ENCODE results near the gene SRM. TPM values are rescaled to one million over a fixed set of nuclear protein-coding genes. Genes with fewer than 3 reads are reported as not detected.
"Not testable (repeated sequence)": the region's sequence is repeated elsewhere in the genome, so short reads cannot be mapped to it uniquely, and the experiment has no call there.

SRM gene
- total RNA-seq, 1 donor from 2014 or later, result 117 TPM

- no peak for DNase-seq (ENCODE audit: extremely low spot score, unreplicated experiment)
- no peak overlapping the region for H3K27ac Mint-ChIP-seq (ENCODE audit: unreplicated experiment)
- H3K36me3 Mint-ChIP-seq (ENCODE audit: unreplicated experiment), result no peaks in the 10 kb centered on the region
- TF ChIP-seq CTCF (IDR thresholded peaks at IDR 0.05), result no peak
- no peaks in the 10 kb centered on the region for H3K9me3 Mint-ChIP-seq (ENCODE audit: unreplicated experiment)
- H3K4me1 Mint-ChIP-seq (ENCODE audit: unreplicated experiment), result no peaks in the 10 kb centered on the region
- H3K4me3 Mint-ChIP-seq (ENCODE audit: unreplicated experiment), result no peak overlapping the region
- no peaks in the 10 kb centered on the region for H3K27me3 Mint-ChIP-seq (ENCODE audit: unreplicated experiment)
These were observed 20.3 kb downstream of the SRM start for GRCh38 chr1:11039351-11040104.

- peak; percentile 93 for DNase-seq (ENCODE audit: extremely low spot score, unreplicated experiment)
- H3K4me1 Mint-ChIP-seq (ENCODE audit: unreplicated experiment), result no peaks in the 10 kb centered on the region
- H3K9me3 Mint-ChIP-seq (ENCODE audit: unreplicated experiment), result no peaks in the 10 kb centered on the region
- H3K4me3 Mint-ChIP-seq (ENCODE audit: unreplicated experiment), result no peak overlapping the region
- H3K36me3 Mint-ChIP-seq (ENCODE audit: unreplicated experiment), result no peaks in the 10 kb centered on the region
- H3K27ac Mint-ChIP-seq (ENCODE audit: unreplicated experiment), result no peak overlapping the region
- peak; percentile 97 for TF ChIP-seq CTCF (IDR thresholded peaks at IDR 0.05)
- H3K27me3 Mint-ChIP-seq (ENCODE audit: unreplicated experiment), result no peaks in the 10 kb centered on the region
These were observed 22.1 kb downstream of the SRM start for GRCh38 chr1:11037740-11038182.

GRCh38 chr1:11037019-11037739 is 22.6 kb downstream of the SRM start:
- H3K27ac Mint-ChIP-seq (ENCODE audit: unreplicated experiment); H3K27me3 Mint-ChIP-seq (ENCODE audit: unreplicated experiment); H3K36me3 Mint-ChIP-seq (ENCODE audit: unreplicated experiment); DNase-seq (ENCODE audit: extremely low spot score, unreplicated experiment); H3K4me3 Mint-ChIP-seq (ENCODE audit: unreplicated experiment); H3K9me3 Mint-ChIP-seq (ENCODE audit: unreplicated experiment); H3K4me1 Mint-ChIP-seq (ENCODE audit: unreplicated experiment): not testable (repeated sequence)

- Mint-ChIP-seq H3K27me3 (ENCODE audit: unreplicated experiment) (no peaks in the 10 kb centered on the region), H3K4me3 (ENCODE audit: unreplicated experiment) (no peak overlapping the region), H3K36me3 (ENCODE audit: unreplicated experiment) (peaks cover 8% of the 10 kb centered on the region), H3K9me3 (ENCODE audit: unreplicated experiment) (no peaks in the 10 kb centered on the region), H3K27ac (ENCODE audit: unreplicated experiment) (no peak overlapping the region), H3K4me1 (ENCODE audit: unreplicated experiment) (no peaks in the 10 kb centered on the region)
- no peak for TF ChIP-seq CTCF (IDR thresholded peaks at IDR 0.05)
- no peak for DNase-seq (ENCODE audit: extremely low spot score, unreplicated experiment)
These were observed 28.1 kb downstream of the SRM start for GRCh38 chr1:11031624-11032262.

- Mint-ChIP-seq H3K27ac (ENCODE audit: unreplicated experiment) (no peak overlapping the region), H3K27me3 (ENCODE audit: unreplicated experiment) (no peaks in the 10 kb centered on the region), H3K36me3 (ENCODE audit: unreplicated experiment) (peaks cover 13% of the 10 kb centered on the region), H3K4me1 (ENCODE audit: unreplicated experiment) (no peaks in the 10 kb centered on the region), H3K9me3 (ENCODE audit: unreplicated experiment) (no peaks in the 10 kb centered on the region), H3K4me3 (ENCODE audit: unreplicated experiment) (no peak overlapping the region)
- TF ChIP-seq CTCF (IDR thresholded peaks at IDR 0.05), result no peak
- DNase-seq (ENCODE audit: extremely low spot score, unreplicated experiment), result no peak
These were observed 29.0 kb downstream of the SRM start for GRCh38 chr1:11030865-11031264.
